HCT116 (cell line): Measurements from ENCODE around the gene SLC12A8. TPM values are rescaled to one million over a fixed set of nuclear protein-coding genes. Genes with fewer than 3 reads are reported as not detected.

Experiments used
- ATAC-seq: fragments of 200-7000 bp; cut with Tn5 transposase; 2 replicates; pipeline ENCODE4 v1.9.1; 2020; ENCODE audit warnings: mild to moderate bottlenecking, moderate library complexity
- BruUV-seq: library from RNA; stranded (reverse); fragments of 400-500 nt; replicated peaks from 2 replicates; lab custom pipeline; 2021; lab: Mats Ljungman, UMichigan
- CTCF ChIA-PET: fragments of 300-600 bp; sonication (Branson Sonifier 250); formaldehyde crosslinking; loops from one replicate; lab custom pipeline; 2021; ENCODE audit warnings: antibody characterized with exemption; lab: Charles Lee
- POLR2A ChIA-PET: fragments of 300-600, 350-600 bp; sonication (Branson Sonifier 250); formaldehyde crosslinking; loops from one replicate; lab custom pipeline; 2021; ENCODE audit warnings: antibody characterized with exemption; lab: Charles Lee
- RAD21 ChIA-PET, 2 experiments: fragments of 300-600 bp; sonication (Branson Sonifier 250); formaldehyde crosslinking; loops; one replicate each; lab custom pipeline; 2023; ENCODE audit warnings: low total read pairs in 2 of 2; ENCODE audit not compliant: uncharacterized antibody in 2 of 2, unreplicated experiment in 2 of 2, low non-redundant PET in 1 of 2; lab: Charles Lee
- DNase-seq: peaks from one replicate; pipeline ENCODE4 v3.0.0-alpha.2; 2010; ENCODE audit warnings: low read depth, low spot score
- H2AFZ ChIP-seq: fragments of 200-600 bp; shearing (Covaris generic), sonication (generic); 2 replicates; pipeline ENCODE4 v1.6.1; 2017; ENCODE audit warnings: low read depth, mixed run types, mixed read lengths, antibody characterized with exemption, low read length; ENCODE audit not compliant: poor library complexity, severe bottlenecking
- H3K27ac ChIP-seq: 2 replicates; pipeline ENCODE4 v1.5.1; 2012; ENCODE audit warnings: low read depth, low read length
- H3K27me3 ChIP-seq: fragments of 200-600 bp; sonication (generic); 2 replicates; pipeline ENCODE4 v1.6.1; 2016; ENCODE audit warnings: mixed run types, low read length, mixed read lengths; ENCODE audit not compliant: insufficient read depth
- H3K36me3 ChIP-seq, 2 experiments: fragments of 200-500 bp in 1 of 2; fragments of 200-600 bp in 1 of 2; sonication (Bioruptor generic) in 1 of 2; sonication (generic) in 1 of 2; 2 replicates each; pipeline versions ENCODE4 v1.5.1 to v1.6.1; 2014 to 2016; ENCODE audit warnings: low read length in 2 of 2, inconsistent platforms in 1 of 2, mixed read lengths in 1 of 2, mixed run types in 1 of 2; ENCODE audit not compliant: insufficient read depth in 2 of 2, control insufficient read depth in 1 of 2
- H3K4me1 ChIP-seq, 2 experiments: fragments of 200-600 bp in 1 of 2; sonication (generic) in 1 of 2; 2 replicates each; pipeline versions ENCODE4 v1.5.1 to v1.6.1; 2012 to 2017; ENCODE audit warnings: low read length in 2 of 2, inconsistent platforms in 1 of 2, mild to moderate bottlenecking in 1 of 2, mixed read lengths in 1 of 2, mixed run types in 1 of 2, moderate library complexity in 1 of 2; ENCODE audit not compliant: insufficient read depth in 2 of 2, control insufficient read depth in 1 of 2
- H3K4me2 ChIP-seq: fragments of 200-600 bp; sonication (generic); 2 replicates; pipeline ENCODE4 v1.6.1; 2017; ENCODE audit warnings: mixed run types, low read length, mixed read lengths
- H3K4me3 ChIP-seq, 2 experiments: fragments of 200-600 bp in 1 of 2; sonication (generic) in 1 of 2; replicated peaks in 1 of 2; 2 replicates each; pipeline ENCODE4 v1.5.1; 2011 to 2016; ENCODE audit warnings: low read length in 2 of 2, control low read depth in 1 of 2, low read depth in 1 of 2, mild to moderate bottlenecking in 1 of 2, mixed read lengths in 1 of 2, mixed run types in 1 of 2
- H3K79me2 ChIP-seq: fragments of 200-600 bp; sonication (generic); 2 replicates; pipeline ENCODE4 v1.6.1; 2017; ENCODE audit warnings: mild to moderate bottlenecking, mixed run types, low read length, moderate library complexity, mixed read lengths; ENCODE audit not compliant: insufficient read depth
- H3K9ac ChIP-seq: fragments of 200-600 bp; sonication (generic); 2 replicates; pipeline ENCODE4 v1.6.1; 2016; ENCODE audit warnings: low read length, mixed read lengths
- H3K9me2 ChIP-seq: fragments of 200-600 bp; sonication (generic), shearing (Covaris generic); 2 replicates; pipeline ENCODE4 v1.6.1; 2017; ENCODE audit warnings: mixed run types, mild to moderate bottlenecking, moderate library complexity; ENCODE audit not compliant: insufficient read depth
- H3K9me3 ChIP-seq, 2 experiments: fragments of 200-500 bp in 1 of 2; fragments of 200-600 bp in 1 of 2; sonication (Bioruptor generic) in 1 of 2; sonication (generic) in 1 of 2; 2 replicates each; pipeline ENCODE4 v1.6.1; 2014 to 2017; ENCODE audit warnings: low read length in 2 of 2, mixed read lengths in 2 of 2, inconsistent platforms in 1 of 2, low read depth in 1 of 2, mild to moderate bottlenecking in 1 of 2, mixed run types in 1 of 2, moderate library complexity in 1 of 2; ENCODE audit not compliant: control insufficient read depth in 1 of 2, insufficient read depth in 1 of 2
- H4K20me1 ChIP-seq: fragments of 200-600 bp; sonication (generic), shearing (Covaris generic); 2 replicates; pipeline ENCODE4 v1.6.1; 2017; ENCODE audit warnings: mixed run types, mild to moderate bottlenecking, moderate library complexity; ENCODE audit not compliant: insufficient read depth
- CBX3 ChIP-seq: IDR thresholded peaks from 2 replicates; pipeline ENCODE4 v1.6.1; 2012; ENCODE audit warnings: low read depth
- CEBPB ChIP-seq: IDR thresholded peaks from 2 replicates; pipeline ENCODE4 v1.6.1; 2012; ENCODE audit warnings: low read depth
- EGR1 ChIP-seq: IDR thresholded peaks from 2 replicates; pipeline ENCODE4 v1.6.1; 2012; ENCODE audit warnings: low read depth
- ELF1 ChIP-seq: IDR thresholded peaks from 2 replicates; pipeline ENCODE4 v1.6.1; 2012; ENCODE audit warnings: low read depth, borderline replicate concordance
- FOSL1 ChIP-seq: IDR thresholded peaks from 2 replicates; pipeline ENCODE4 v1.6.1; 2012; ENCODE audit warnings: low read depth
- JUND ChIP-seq: IDR thresholded peaks from 2 replicates; pipeline ENCODE4 v1.6.1; 2012
- POLR2A ChIP-seq: IDR thresholded peaks from 2 replicates; pipeline ENCODE4 v1.7.0; 2011; ENCODE audit warnings: borderline replicate concordance; ENCODE audit not compliant: insufficient read depth, insufficient read length; ENCODE audit errors: extremely low read depth
- POLR2AphosphoS5 ChIP-seq: IDR thresholded peaks from 2 replicates; pipeline ENCODE4 v1.6.1; 2011; ENCODE audit warnings: mild to moderate bottlenecking, low read depth, low read length, moderate library complexity
- SIN3A ChIP-seq: IDR thresholded peaks from 2 replicates; pipeline ENCODE4 v1.6.1; 2012; ENCODE audit warnings: low read depth
- SP1 ChIP-seq: IDR thresholded peaks from 2 replicates; pipeline ENCODE4 v1.6.1; 2012; ENCODE audit warnings: low read depth
- SRF ChIP-seq: IDR thresholded peaks from 2 replicates; pipeline ENCODE4 v1.6.1; 2012; ENCODE audit warnings: low read depth
- TCF7L2 ChIP-seq: IDR thresholded peaks from 2 replicates; pipeline ENCODE4 v1.7.0; 2011; ENCODE audit warnings: borderline replicate concordance, inconsistent platforms; ENCODE audit not compliant: insufficient read depth, insufficient read length; ENCODE audit errors: extremely low read depth
- ZFX ChIP-seq: fragments of 450-650 bp; IDR thresholded peaks from 2 replicates; pipeline ENCODE4 v1.6.1; 2017
- ZNF274 ChIP-seq: fragments of 200-500 bp; sonication (Bioruptor generic); IDR thresholded peaks from 2 replicates; pipeline ENCODE4 v1.6.1; 2014; ENCODE audit warnings: mild to moderate bottlenecking, low read depth, low read length, inconsistent platforms
- intact Hi-C: fragments of 100-400 bp; cut with micrococcal nuclease; formaldehyde crosslinking; loops from 2 replicates; pipeline ENCODE4 v1.10.0; 2022
- total RNA-seq: library from RNA; stranded (reverse); gene quantifications from one replicate; pipeline ENCODE4 v1.2.1, GENCODE V29; 2021; ENCODE audit not compliant: unreplicated experiment
- TF ChIP-seq, protein P1 (sequence below): IDR thresholded peaks from 2 replicates; pipeline ENCODE4 v1.6.1; 2012
- TF ChIP-seq, protein P2 (sequence below), 3 experiments: fragments of 200-600 bp in 1 of 3; sonication (generic) in 1 of 3; IDR thresholded peaks in 2 of 3; conservative IDR thresholded peaks in 1 of 3; 2 replicates each; pipeline ENCODE4 v1.5.1; 2012 to 2017; ENCODE audit warnings: low read depth in 2 of 3, low read length in 2 of 3, antibody characterized with exemption in 1 of 3, borderline replicate concordance in 1 of 3, control low read depth in 1 of 3, mild to moderate bottlenecking in 1 of 3, mixed read lengths in 1 of 3, mixed run types in 1 of 3, moderate library complexity in 1 of 3; ENCODE audit not compliant: insufficient read depth in 1 of 3
- TF ChIP-seq, protein P3 (sequence below): IDR thresholded peaks from 2 replicates; pipeline ENCODE4 v1.6.1; 2011; ENCODE audit warnings: mild to moderate bottlenecking, low read length, moderate library complexity; ENCODE audit not compliant: insufficient replicate concordance; ENCODE audit errors: extremely low read depth

Gene SLC12A8
- total RNA-seq, 1 experiment from 2014 or later, result 19.9 TPM

DNA sequence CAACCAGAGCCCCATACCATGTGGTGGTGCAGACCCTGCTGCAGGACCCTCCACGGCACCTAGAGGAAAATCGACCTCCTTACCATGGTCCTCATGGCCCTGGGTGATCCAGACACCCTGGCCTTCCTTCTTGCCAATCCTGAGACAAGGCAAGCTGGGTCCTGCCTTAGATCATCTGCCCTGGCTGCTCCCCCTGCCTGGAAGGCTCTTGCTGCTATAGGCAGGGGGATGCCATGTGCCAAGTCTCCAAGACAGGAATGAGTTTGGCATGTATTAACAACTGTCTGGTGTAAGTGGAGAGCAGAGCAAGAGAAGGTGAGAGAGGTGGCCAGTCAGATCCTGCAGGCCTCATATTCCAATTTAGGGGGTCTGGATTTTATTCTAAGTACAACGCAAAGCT is 164.3 kb downstream of the SLC12A8 start (continued):
- TF ChIP-seq CBX3, result no peak
- TF ChIP-seq, all 23 proteins: peak for 0

DNA sequence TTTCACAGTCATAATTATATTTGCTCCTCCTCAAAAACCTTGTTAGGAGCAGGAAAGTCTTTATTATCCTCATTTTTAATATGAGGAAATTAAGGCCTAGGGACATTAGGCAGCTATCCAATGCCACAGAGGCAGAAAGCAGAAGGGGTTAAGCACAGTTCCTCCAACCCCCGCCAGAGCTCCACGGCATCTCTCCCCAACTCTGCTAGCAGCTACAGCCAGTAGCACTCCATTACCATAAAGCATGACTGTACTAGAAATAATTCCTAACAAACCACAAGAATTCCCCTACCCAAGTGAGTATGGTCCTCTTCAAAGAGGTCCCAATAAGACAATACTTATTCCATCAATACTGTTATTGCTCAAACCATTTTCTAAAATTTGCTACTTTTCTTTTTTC is 166.6 kb downstream of the SLC12A8 start:
- Histone ChIP-seq H3K9me3 (no peaks in the 10 kb centered on the region), H3K36me3 (no peaks in the 10 kb centered on the region), H3K27me3 (no peaks in the 10 kb centered on the region; the same call in none of the 2 replicates), H3K9me2 (no peaks in the 10 kb centered on the region), H4K20me1 (no peaks in the 10 kb centered on the region), H2AFZ (no peak overlapping the region), H3K4me2 (no peak overlapping the region), H3K4me1 (peaks cover 0 to 5% of the 10 kb centered on the region in 2 experiments; a peak in 1 of 4 replicates), H3K4me3 (no peak overlapping the region), H3K27ac (no peak overlapping the region), H3K79me2 (no peaks in the 10 kb centered on the region), H3K9ac (no peak overlapping the region)
- ChIA-PET CTCF (no interaction called here), POLR2A (no interaction called here), RAD21 (no interaction called here)
- TF ChIP-seq EGR1, result no peak
- TF ChIP-seq SRF, result no peak
- BruUV-seq, result no TSS peak
- DNase-seq (no peak), ATAC-seq (peak; percentile 44; the same call in 1 of the 2 replicates)
- intact Hi-C loops, result no loop called here

DNA sequence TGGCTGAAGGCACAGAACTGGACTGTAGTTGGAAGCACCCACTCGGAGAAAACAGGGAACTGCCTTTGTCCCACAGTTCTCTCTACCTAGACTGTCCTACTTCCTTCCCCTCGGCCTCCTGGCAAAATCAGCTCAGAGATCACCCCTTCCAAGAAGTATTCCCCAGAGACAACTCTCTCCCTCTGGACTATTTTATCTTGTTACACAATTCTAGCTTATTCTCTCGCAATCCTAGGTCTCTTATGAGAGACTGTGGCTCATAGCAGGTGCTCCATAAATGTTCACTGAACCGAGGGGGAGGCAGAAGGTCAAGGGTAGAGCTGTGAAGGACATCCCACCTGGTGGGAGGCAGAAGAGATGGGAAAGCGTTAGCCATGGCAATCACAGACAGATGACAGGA is 167.4 kb downstream of the SLC12A8 start:
- no peaks in the 10 kb centered on the region for H3K36me3 ChIP-seq
- H3K9ac ChIP-seq, result no peak overlapping the region
- ChIA-PET RAD21 (no interaction called here), CTCF (no interaction called here), POLR2A (no interaction called here)
- no peak overlapping the region for H2AFZ ChIP-seq
- H3K4me3 ChIP-seq, result no peak overlapping the region
- H3K79me2 ChIP-seq, result no peaks in the 10 kb centered on the region
- ATAC-seq (no peak), DNase-seq (no peak)
- no peaks in the 10 kb centered on the region; the same call in none of the 2 replicates for H3K27me3 ChIP-seq
- H3K4me2 ChIP-seq, result no peak overlapping the region
- H3K9me2 ChIP-seq, result no peaks in the 10 kb centered on the region
- no peaks in the 10 kb centered on the region for H4K20me1 ChIP-seq
- H3K9me3 ChIP-seq, result no peaks in the 10 kb centered on the region
- BruUV-seq, result no TSS peak
- intact Hi-C loops, result no loop called here
- peaks cover 0 to 5% of the 10 kb centered on the region in 2 experiments; a peak in 1 of 4 replicates for H3K4me1 ChIP-seq
- no peak overlapping the region for H3K27ac ChIP-seq
- TF ChIP-seq, protein P1, sequence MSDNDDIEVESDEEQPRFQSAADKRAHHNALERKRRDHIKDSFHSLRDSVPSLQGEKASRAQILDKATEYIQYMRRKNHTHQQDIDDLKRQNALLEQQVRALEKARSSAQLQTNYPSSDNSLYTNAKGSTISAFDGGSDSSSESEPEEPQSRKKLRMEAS, result no peak
- TF ChIP-seq SIN3A, result no peak
- TF ChIP-seq, protein P2, sequence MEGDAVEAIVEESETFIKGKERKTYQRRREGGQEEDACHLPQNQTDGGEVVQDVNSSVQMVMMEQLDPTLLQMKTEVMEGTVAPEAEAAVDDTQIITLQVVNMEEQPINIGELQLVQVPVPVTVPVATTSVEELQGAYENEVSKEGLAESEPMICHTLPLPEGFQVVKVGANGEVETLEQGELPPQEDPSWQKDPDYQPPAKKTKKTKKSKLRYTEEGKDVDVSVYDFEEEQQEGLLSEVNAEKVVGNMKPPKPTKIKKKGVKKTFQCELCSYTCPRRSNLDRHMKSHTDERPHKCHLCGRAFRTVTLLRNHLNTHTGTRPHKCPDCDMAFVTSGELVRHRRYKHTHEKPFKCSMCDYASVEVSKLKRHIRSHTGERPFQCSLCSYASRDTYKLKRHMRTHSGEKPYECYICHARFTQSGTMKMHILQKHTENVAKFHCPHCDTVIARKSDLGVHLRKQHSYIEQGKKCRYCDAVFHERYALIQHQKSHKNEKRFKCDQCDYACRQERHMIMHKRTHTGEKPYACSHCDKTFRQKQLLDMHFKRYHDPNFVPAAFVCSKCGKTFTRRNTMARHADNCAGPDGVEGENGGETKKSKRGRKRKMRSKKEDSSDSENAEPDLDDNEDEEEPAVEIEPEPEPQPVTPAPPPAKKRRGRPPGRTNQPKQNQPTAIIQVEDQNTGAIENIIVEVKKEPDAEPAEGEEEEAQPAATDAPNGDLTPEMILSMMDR (IDR thresholded peaks at IDR 0.05 in 2 of 3, conservative IDR thresholded peaks at IDR 0.05 in 1 of 3; ENCODE audit: borderline replicate concordance in 1 of 3, insufficient read depth in 1 of 3, low read depth in 2 of 3, low read length in 2 of 3), result no peak
- no peak for TF ChIP-seq POLR2A
- TF ChIP-seq POLR2AphosphoS5, result no peak
- TF ChIP-seq FOSL1, result no peak
- TF ChIP-seq CEBPB, result no peak
- no peak for TF ChIP-seq CBX3
- TF ChIP-seq ELF1, result no peak
- TF ChIP-seq SP1, result no peak
- TF ChIP-seq JUND, result no peak
- TF ChIP-seq ZNF274, result no peak
- TF ChIP-seq SRF, result no peak
- TF ChIP-seq TCF7L2, result no peak
- TF ChIP-seq, protein P3, sequence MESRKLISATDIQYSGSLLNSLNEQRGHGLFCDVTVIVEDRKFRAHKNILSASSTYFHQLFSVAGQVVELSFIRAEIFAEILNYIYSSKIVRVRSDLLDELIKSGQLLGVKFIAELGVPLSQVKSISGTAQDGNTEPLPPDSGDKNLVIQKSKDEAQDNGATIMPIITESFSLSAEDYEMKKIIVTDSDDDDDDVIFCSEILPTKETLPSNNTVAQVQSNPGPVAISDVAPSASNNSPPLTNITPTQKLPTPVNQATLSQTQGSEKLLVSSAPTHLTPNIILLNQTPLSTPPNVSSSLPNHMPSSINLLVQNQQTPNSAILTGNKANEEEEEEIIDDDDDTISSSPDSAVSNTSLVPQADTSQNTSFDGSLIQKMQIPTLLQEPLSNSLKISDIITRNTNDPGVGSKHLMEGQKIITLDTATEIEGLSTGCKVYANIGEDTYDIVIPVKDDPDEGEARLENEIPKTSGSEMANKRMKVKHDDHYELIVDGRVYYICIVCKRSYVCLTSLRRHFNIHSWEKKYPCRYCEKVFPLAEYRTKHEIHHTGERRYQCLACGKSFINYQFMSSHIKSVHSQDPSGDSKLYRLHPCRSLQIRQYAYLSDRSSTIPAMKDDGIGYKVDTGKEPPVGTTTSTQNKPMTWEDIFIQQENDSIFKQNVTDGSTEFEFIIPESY, result no peak
- no peak for TF ChIP-seq EGR1
- TF ChIP-seq ZFX, result no peak
